Measurements from ENCODE around the gene RETN.

The RETN gene

DNA sequence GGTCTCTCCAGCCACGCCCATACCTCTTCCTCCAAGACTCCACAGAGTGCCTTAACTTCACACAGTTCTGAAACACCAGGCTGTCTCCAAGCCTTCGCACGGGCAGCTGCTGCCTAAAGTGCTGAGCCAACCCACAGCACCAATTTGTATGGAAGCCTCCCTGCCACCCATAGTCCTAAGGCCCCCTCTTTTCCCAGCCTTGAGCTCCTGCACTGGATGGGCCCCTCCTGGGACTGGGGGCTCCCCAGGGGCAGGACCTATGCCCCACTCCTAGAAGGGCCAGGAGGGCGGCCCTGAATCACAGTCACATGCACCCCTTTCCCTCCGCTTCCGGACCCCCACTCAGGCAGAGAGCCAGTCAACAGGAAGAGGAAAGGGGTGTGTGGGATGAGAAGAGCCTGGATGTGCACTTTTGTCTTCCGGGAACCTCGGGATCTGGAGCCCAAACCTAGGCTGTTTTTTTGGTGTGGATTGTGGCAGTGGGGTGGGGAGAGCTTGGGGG is 38.2 kb downstream of the RETN start:
- H3K9ac ChIP-seq (ENCODE audit: low read depth, low read length), result no peak overlapping the region
- H3K9me3 ChIP-seq (ENCODE audit: control insufficient read depth, insufficient read depth, low read length), result no peaks in the 10 kb centered on the region
- H3K4me1 ChIP-seq (ENCODE audit: control insufficient read depth, insufficient read depth, low read length), result no peaks in the 10 kb centered on the region
- H3K36me3 ChIP-seq (ENCODE audit: control insufficient read depth, insufficient read depth, low read length), result no peaks in the 10 kb centered on the region
- no peaks in the 10 kb centered on the region for H3K27me3 ChIP-seq (ENCODE audit: control insufficient read depth, insufficient read depth, low read length)
- H3K4me3 ChIP-seq (ENCODE audit: low read depth, low read length), result no peak overlapping the region

DNA sequence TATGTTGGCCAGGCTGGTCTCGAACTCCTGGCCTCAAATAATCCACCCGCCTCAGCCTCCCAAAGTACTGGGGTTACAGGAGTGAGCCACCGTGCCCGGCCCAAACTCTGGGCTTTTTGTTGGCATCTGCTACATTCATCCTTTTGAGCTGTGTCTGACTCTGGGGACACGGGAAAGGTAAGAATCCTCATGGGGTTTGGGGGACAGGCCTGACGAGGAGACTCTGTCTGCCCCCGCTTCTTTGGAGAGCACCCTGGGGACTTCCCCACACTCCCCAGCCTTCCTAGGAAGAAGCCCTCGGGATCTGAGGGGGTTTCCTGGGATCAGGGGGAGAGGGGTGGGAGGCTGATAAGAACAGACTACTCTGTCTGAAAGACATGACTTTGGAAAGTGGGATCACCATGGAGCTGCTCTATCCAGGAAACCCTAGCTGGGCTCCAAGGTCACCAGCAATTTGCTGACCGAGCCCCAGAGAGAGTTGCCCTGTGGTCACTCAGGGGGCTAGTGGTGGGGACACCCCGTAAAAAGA is 41.1 kb downstream of the RETN start:
- no peaks in the 10 kb centered on the region for H3K36me3 ChIP-seq (ENCODE audit: control insufficient read depth, insufficient read depth, low read length)
- no peaks in the 10 kb centered on the region for H3K27me3 ChIP-seq (ENCODE audit: control insufficient read depth, insufficient read depth, low read length)
- no peak overlapping the region for H3K4me3 ChIP-seq (ENCODE audit: low read depth, low read length)
- H3K9me3 ChIP-seq (ENCODE audit: control insufficient read depth, insufficient read depth, low read length), result no peaks in the 10 kb centered on the region
- H3K4me1 ChIP-seq (ENCODE audit: control insufficient read depth, insufficient read depth, low read length), result no peaks in the 10 kb centered on the region
- H3K9ac ChIP-seq (ENCODE audit: low read depth, low read length), result no peak overlapping the region

DNA sequence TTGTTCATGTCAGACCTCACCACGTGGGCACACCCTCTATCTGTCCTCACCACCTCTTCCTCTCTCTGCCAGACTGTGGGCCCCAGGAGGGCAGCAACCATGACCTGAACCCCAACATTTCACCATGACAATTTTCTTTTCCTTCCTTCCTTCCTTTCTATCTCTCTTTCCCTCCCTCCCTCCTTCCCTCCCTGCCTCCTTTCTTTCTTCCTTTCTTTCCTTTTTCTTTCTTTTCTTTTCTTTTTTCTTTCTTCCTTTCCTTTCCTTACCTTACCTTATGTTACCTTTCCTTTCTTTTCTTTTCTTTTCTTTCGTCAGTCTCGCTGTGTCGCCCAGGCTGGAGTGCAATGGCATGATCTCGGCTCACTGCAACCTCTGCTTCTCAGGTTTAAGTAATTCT is 41.8 kb downstream of the RETN start:
- Histone ChIP-seq H3K9ac (ENCODE audit: low read depth, low read length) (no peak overlapping the region), H3K4me1 (ENCODE audit: control insufficient read depth, insufficient read depth, low read length) (no peaks in the 10 kb centered on the region), H3K9me3 (ENCODE audit: control insufficient read depth, insufficient read depth, low read length) (no peaks in the 10 kb centered on the region), H3K36me3 (ENCODE audit: control insufficient read depth, insufficient read depth, low read length) (no peaks in the 10 kb centered on the region), H3K27me3 (ENCODE audit: control insufficient read depth, insufficient read depth, low read length) (no peaks in the 10 kb centered on the region), H3K4me3 (ENCODE audit: low read depth, low read length) (no peak overlapping the region)

DNA sequence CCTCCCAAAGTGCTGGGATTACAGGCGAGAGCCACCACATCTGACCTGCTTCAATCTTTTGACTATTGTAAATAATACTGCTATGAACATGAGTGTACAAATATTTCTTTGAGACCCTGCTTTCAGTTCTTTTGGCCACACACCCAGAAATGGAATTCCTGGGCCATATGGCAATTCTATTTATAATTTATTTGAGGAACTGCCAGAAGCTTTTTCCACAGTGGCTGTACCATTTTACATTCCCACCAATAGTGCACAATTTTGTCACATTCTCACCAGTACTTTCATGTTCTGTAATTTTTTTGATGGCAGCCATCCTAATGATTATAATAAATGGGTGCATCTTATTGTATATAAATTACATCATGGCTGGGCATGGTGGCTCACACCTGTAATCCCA is 46.8 kb downstream of the RETN start:
- H3K9me3 ChIP-seq (ENCODE audit: control insufficient read depth, insufficient read depth, low read length), result no peaks in the 10 kb centered on the region
- H3K36me3 ChIP-seq (ENCODE audit: control insufficient read depth, insufficient read depth, low read length), result no peaks in the 10 kb centered on the region
- H3K4me1 ChIP-seq (ENCODE audit: control insufficient read depth, insufficient read depth, low read length), result no peaks in the 10 kb centered on the region
- no peaks in the 10 kb centered on the region for H3K27me3 ChIP-seq (ENCODE audit: control insufficient read depth, insufficient read depth, low read length)
- H3K4me3 ChIP-seq (ENCODE audit: low read depth, low read length), result no peak overlapping the region
- no peak overlapping the region for H3K9ac ChIP-seq (ENCODE audit: low read depth, low read length)

DNA sequence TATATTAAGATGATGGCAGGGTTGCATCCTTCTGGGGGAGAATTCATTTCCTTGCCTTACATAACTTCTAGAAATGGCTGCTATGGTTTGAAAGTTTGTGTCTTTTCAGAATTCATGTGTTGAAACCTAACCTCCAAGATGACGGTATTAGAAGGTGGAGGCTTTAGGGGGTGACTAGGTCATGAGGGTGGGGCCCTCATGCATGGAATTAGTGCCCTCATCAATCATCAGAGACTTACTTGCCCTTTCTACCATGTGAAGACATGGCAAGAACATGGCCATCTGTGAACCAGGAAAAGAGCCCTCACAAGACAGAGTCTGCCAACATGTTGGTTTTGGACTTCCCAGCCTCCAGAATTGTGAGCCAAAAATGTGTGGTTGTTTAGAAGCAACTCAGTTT is 47.9 kb downstream of the RETN start:
- Histone ChIP-seq H3K27me3 (ENCODE audit: control insufficient read depth, insufficient read depth, low read length) (no peaks in the 10 kb centered on the region), H3K4me3 (ENCODE audit: low read depth, low read length) (no peak overlapping the region), H3K36me3 (ENCODE audit: control insufficient read depth, insufficient read depth, low read length) (no peaks in the 10 kb centered on the region), H3K9me3 (ENCODE audit: control insufficient read depth, insufficient read depth, low read length) (no peaks in the 10 kb centered on the region), H3K9ac (ENCODE audit: low read depth, low read length) (no peak overlapping the region), H3K4me1 (ENCODE audit: control insufficient read depth, insufficient read depth, low read length) (no peaks in the 10 kb centered on the region)

DNA sequence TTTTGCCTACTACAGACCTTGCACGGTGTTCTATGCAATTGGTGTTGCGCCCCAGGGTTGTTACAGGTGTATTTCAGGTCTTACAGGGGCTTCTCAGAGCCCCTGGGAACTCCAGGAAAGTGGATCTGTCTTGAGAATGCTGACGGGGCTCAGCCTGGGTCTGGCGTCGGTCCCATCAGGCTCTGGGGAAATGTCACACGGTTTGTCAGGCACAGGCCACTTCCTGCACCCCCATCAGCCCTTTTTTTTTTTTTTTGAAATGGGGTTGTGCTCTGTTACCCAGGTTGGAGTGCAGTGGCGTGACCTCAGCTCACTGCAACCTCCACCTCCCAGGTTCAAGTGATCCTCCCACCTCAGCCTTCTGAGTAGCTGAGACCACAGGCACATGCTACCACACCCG is 49.8 kb downstream of the RETN start:
- H3K27me3 ChIP-seq (ENCODE audit: control insufficient read depth, insufficient read depth, low read length), result no peaks in the 10 kb centered on the region
- H3K4me3 ChIP-seq (ENCODE audit: low read depth, low read length), result no peak overlapping the region
- no peaks in the 10 kb centered on the region for H3K9me3 ChIP-seq (ENCODE audit: control insufficient read depth, insufficient read depth, low read length)
- H3K9ac ChIP-seq (ENCODE audit: low read depth, low read length), result no peak overlapping the region
- H3K4me1 ChIP-seq (ENCODE audit: control insufficient read depth, insufficient read depth, low read length), result no peaks in the 10 kb centered on the region
- H3K36me3 ChIP-seq (ENCODE audit: control insufficient read depth, insufficient read depth, low read length), result no peaks in the 10 kb centered on the region

All from iPS-15b (cell line).